ENCODE results near the gene CDKN2C.
"Not testable (repeated sequence)": the region's sequence is repeated elsewhere in the genome, so short reads cannot be mapped to it uniquely, and the experiment has no call there.

- not testable (repeated sequence) for TF ChIP-seq PBX3 (IDR thresholded peaks at IDR 0.05; ENCODE audit: insufficient replicate concordance, low read depth, low read length); CTCF (IDR thresholded peaks at IDR 0.05 in 2 of 3, conservative IDR thresholded peaks at IDR 0.05 in 1 of 3; ENCODE audit: control insufficient read depth in 2 of 3, extremely low read depth in 1 of 3, insufficient read depth in 1 of 3, low read depth in 3 of 3, low read length in 3 of 3); CEBPB (IDR thresholded peaks at IDR 0.05; ENCODE audit: borderline replicate concordance in 1 of 2, low read depth in 2 of 2, low read length in 2 of 2); POLR2A (IDR thresholded peaks at IDR 0.05; ENCODE audit: low read depth, low read length); TCF7 (IDR thresholded peaks at IDR 0.05; ENCODE audit: borderline replicate concordance); EED (IDR thresholded peaks at IDR 0.05; ENCODE audit: low read depth)
Measured at GRCh38 chr1:50932043-50932442, 38.0 kb upstream of the CDKN2C start.
